Fibroblast of peridontal ligament (primary cell): ENCODE data around the gene MTCL1.

Experiments
- DNase-seq: peaks from one replicate; pipeline ENCODE4 v3.0.0-alpha.2; 2010; ENCODE audit errors: extremely low read depth

The MTCL1 gene

GRCh38 chr18:8705238-8705960 lies at the start of gene MTCL1:
TSS of gene MTCL1 (plus strand) at chr18:8705556. CDS start at chr18:8705661, 105 bp downstream.
- no peak for DNase-seq

DNA sequence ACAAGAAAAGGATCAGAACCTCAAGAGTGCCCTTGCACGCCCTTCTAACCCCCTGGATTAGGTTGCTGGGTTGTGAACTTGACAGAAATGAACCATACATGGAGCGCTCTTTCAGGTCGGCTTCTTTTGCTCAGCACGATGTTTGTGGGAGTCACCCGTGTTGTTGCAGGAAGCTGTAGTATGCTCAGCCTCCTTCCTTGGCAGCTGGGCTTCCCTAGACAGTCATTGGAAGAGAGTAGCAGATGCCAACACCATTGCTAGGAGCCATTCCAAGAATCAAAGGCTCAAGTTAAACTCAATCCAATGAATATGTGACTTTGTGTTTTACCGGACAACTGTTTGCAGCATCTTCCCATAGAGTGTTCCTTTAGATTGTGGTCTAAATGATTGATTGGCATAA lies 49.1 kb upstream of the MTCL1 start:
- no peak for DNase-seq

DNA sequence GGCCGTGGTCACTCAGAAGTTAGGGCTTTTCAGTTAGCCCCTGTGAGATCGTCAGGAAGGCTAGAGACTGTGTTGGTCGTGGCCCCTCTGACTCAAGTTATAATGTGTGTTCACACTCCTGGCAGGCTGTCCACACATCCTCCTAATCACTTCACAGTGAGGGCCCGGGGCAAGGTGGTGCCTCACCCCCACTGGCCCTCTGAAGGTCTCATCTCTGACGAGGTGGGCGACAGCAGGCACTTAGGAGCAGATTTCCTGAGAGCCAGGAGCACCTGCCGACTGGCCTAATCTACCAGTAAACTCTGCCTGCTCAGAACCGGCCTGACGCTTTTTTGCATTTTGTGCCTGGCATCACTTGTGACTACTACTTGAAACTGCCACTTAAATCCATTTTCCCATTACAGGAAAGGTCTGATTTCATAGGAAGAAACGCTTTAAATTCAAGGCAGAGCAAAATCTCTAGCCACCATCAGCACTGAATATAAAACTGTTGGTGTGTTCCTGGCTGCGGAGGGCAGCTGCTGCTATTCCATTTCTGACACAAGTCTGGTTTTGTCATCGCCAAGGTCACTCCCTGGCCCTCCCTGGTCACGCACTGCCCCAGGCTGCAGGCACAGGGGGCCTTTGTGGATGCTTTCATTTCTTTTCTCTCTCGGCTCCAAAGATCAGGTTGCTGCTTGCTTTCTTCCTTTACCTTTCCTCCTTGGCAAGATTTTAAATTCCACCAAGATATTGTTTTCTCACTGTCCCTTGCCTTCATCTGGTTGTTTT lies 48.1 kb upstream of the MTCL1 start:
- DNase-seq, result no peak

GRCh38 chr18:8657873-8658470 lies 47.4 kb upstream of the MTCL1 start:
- DNase-seq, result no peak

DNA sequence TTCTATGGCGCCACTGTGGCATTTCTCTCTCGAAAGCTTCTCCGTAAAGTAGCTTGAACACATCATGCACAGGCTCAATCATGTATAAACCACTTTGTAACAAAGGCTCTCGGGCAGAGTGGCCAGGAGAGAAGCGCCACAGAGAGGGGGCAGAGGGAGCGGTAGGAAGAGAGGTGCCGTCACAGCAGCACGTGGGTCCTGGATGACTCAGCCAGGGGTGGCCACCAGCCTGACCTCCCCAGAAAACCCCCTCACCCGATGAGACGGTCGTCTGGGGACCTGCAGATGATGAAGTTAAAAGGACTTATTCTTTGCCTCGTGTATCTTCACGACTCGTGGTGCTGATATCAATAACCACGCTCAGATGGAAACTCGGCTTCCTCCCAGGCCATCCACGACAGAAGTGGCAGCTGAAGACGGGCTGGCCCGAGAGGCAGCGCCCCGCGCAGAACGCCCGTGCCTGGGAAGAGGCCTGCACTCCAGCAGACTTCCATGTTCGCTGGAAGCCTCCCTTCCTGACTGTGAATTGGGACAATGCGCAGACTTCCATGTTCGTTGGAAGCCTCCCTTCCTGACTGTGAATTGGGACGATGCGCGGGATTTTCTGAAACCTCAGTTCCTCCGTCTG lies 46.4 kb upstream of the MTCL1 start:
- no peak for DNase-seq

GRCh38 chr18:8659609-8660242 lies 45.6 kb upstream of the MTCL1 start:
- no peak for DNase-seq

- DNase-seq, result no peak
These were observed 45.0 kb upstream of the MTCL1 start for GRCh38 chr18:8660316-8660715.

GRCh38 chr18:8661754-8662559 lies 43.4 kb upstream of the MTCL1 start:
- DNase-seq, result peak; percentile 39

- no peak for DNase-seq
These were observed 42.6 kb upstream of the MTCL1 start for GRCh38 chr18:8662560-8663255.

- no peak for DNase-seq
These were observed 37.5 kb upstream of the MTCL1 start for GRCh38 chr18:8667846-8668245.

GRCh38 chr18:8668381-8668780 lies 37.0 kb upstream of the MTCL1 start:
- DNase-seq, result no peak

- no peak for DNase-seq
These were observed 35.8 kb upstream of the MTCL1 start for GRCh38 chr18:8669571-8669970.

- DNase-seq, result peak; percentile 33
These were observed 31.8 kb upstream of the MTCL1 start for GRCh38 chr18:8673256-8674209.

GRCh38 chr18:8675057-8675456 lies 30.3 kb upstream of the MTCL1 start:
- DNase-seq, result no peak

- no peak for DNase-seq
These were observed 24.2 kb upstream of the MTCL1 start for GRCh38 chr18:8681196-8681595.

DNA sequence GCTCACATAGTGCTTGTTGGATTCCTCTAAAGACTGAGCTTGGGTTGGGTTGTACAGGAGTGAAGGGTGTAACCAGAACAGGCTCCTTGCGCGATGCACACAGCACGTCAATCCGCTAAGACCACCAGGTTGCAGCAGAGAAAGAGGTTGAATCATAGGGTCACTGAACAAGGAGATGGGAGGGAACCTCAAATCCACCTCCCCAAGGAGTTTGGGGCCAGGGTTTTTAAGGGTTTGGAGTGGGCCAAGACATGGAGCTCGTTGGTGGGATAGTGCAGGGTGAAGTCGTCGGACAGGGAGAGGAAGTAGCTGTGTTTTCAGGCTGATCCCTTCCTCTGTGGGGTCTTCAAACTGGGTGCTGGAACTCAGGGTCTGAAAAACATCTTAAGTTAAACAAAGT lies 20.8 kb upstream of the MTCL1 start:
- no peak for DNase-seq

DNA sequence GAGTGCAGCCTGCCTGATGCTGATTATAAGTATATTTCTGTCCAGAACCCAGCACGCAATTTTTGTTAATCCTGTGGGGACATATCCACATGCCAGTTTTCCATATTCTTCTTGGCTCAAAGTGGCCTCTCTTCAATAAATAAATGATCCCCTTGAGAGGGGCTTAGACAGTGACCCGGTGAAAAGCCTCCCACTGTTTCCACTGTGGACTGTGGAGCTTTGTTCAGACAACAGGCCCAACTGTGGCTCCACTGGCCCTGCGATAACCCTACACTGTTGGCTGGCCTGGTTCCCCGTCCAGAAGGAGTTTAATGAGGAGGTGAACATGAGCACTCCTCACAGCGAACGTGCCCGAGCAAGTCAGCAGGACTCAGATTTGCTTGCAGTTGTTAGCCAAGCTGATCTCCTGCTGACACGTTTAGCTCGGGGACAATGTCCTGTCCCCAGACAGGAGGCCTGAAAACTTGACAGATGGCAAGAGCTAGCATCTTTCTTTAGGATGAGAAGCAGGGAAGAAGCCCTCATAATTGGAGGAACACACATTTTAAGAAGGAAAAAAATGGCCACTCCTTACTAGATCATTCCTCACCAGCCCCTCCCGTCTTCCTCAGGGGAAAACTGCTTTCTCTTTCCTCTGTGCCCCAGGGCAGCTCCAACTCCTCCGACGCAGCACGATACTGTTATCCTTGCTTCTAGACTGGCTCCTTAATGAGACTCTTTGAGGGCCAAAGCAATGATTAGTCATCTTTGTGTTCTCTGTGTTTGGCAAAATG lies 20.0 kb upstream of the MTCL1 start:
- DNase-seq, result peak; percentile 78

DNA sequence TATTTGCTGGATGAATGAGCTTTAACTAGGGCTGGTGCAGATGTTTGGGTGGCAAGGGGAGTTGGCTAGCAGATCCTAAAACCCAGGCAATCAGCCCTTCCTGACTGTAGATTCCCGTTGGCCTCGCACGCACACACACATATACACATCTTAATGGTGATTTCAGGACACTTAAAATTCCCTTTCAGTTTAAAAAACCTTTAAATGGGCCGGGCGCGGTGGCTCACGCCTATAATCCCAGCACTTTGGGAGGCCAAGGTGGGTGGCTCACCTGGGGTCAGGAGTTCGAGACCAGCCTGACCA lies 19.5 kb upstream of the MTCL1 start:
- no peak for DNase-seq

GRCh38 chr18:8686611-8687010 lies 18.7 kb upstream of the MTCL1 start:
- DNase-seq, result no peak
